Endothelial cell of umbilical vein (primary cell): ENCODE data around the gene DYRK1A. TPM values are rescaled to one million over a fixed set of nuclear protein-coding genes. Genes with fewer than 3 reads are reported as not detected.

ENCODE experiments used
- BruUV-seq: library from RNA; stranded (reverse); fragments of 400-500 nt; replicated peaks from 2 replicates; lab custom pipeline; 2021; lab: Mats Ljungman, UMichigan
- CTCF ChIA-PET: fragments of 300-600, 350-600 bp; sonication (Branson Sonifier 250); formaldehyde crosslinking; loops from one replicate; lab custom pipeline; 2021; ENCODE audit warnings: antibody characterized with exemption, inconsistent platforms; lab: Charles Lee
- POLR2A ChIA-PET: fragments of 300-600, 350-600 bp; sonication (Branson Sonifier 250); formaldehyde crosslinking; loops from one replicate; lab custom pipeline; 2021; ENCODE audit warnings: antibody characterized with exemption, inconsistent platforms; lab: Charles Lee
- DNase-seq: peaks from one replicate; pipeline ENCODE4 v3.0.0-alpha.2; 2011; ENCODE audit warnings: low read depth, low spot score
- FAIRE-seq: peaks from 2 replicates; lab custom pipeline; 2011; peaks lifted over from hg19 to GRCh38; lab: Jason Lieb, UNC
- H2AFZ ChIP-seq: 2 replicates; pipeline ENCODE4 v1.6.0; 2012; ENCODE audit warnings: low read depth, low read length, control low read depth, inconsistent platforms
- H3K27ac ChIP-seq: 2 replicates; pipeline ENCODE4 v1.5.1; 2011; ENCODE audit warnings: low read depth, mild to moderate bottlenecking, control low read depth, low read length, moderate library complexity; ENCODE audit not compliant: insufficient read depth
- H3K27me3 ChIP-seq, 2 experiments: 2 replicates each; pipeline versions ENCODE4 v1.6.0 to v1.6.1; 2011; ENCODE audit warnings: low read length in 2 of 2, mixed read lengths in 1 of 2; ENCODE audit not compliant: control insufficient read depth in 2 of 2, insufficient read depth in 2 of 2
- H3K36me3 ChIP-seq, 2 experiments: 2 replicates in 1 of 2; 3 replicates in 1 of 2; pipeline ENCODE4 v1.5.1; 2011; ENCODE audit warnings: low read length in 2 of 2, mild to moderate bottlenecking in 1 of 2, moderate library complexity in 1 of 2; ENCODE audit not compliant: control insufficient read depth in 2 of 2, insufficient read depth in 2 of 2; ENCODE audit errors: extremely low read depth in 1 of 2
- H3K4me1 ChIP-seq: 3 replicates; pipeline ENCODE4 v1.5.1; 2011; ENCODE audit warnings: mild to moderate bottlenecking, low read length; ENCODE audit not compliant: control insufficient read depth, insufficient read depth; ENCODE audit errors: extremely low read depth
- H3K4me2 ChIP-seq: 2 replicates; pipeline ENCODE4 v1.6.1; 2011; ENCODE audit warnings: low read length, control low read depth, mixed read lengths; ENCODE audit not compliant: insufficient read depth
- H3K4me3 ChIP-seq, 3 experiments: fragments of 200-600 bp in 1 of 3; sonication (generic), shearing (Covaris generic) in 1 of 3; replicated peaks in 1 of 3; 2 replicates each; pipeline ENCODE4 v1.5.1; 2011 to 2016; ENCODE audit warnings: control low read depth in 3 of 3, low read length in 3 of 3, mild to moderate bottlenecking in 2 of 3, inconsistent platforms in 1 of 3, low read depth in 1 of 3, moderate library complexity in 1 of 3; ENCODE audit not compliant: insufficient read depth in 1 of 3
- H3K79me2 ChIP-seq: 2 replicates; pipeline ENCODE4 v1.6.0; 2012; ENCODE audit warnings: low read length, inconsistent platforms; ENCODE audit not compliant: control insufficient read depth, insufficient read depth
- H3K9ac ChIP-seq: replicated peaks from 2 replicates; pipeline ENCODE3; 2011; ENCODE audit warnings: low read length, control low read depth; ENCODE audit not compliant: insufficient read depth; ENCODE audit errors: extremely low read depth
- H3K9me1 ChIP-seq: replicated peaks from 3 replicates; pipeline ENCODE4 v1.6.0; 2011; ENCODE audit warnings: mild to moderate bottlenecking, low read length; ENCODE audit not compliant: control insufficient read depth, insufficient read depth; ENCODE audit errors: extremely low read depth
- H3K9me3 ChIP-seq: replicated peaks from 2 replicates; pipeline ENCODE4 v1.5.1; 2012; ENCODE audit warnings: low read length, inconsistent platforms; ENCODE audit not compliant: control insufficient read depth, insufficient read depth
- H4K20me1 ChIP-seq: replicated peaks from 2 replicates; pipeline ENCODE3; 2011; ENCODE audit warnings: mild to moderate bottlenecking, low read length; ENCODE audit not compliant: control insufficient read depth, insufficient read depth; ENCODE audit errors: extremely low read depth
- CTCF ChIP-seq, 2 donors: IDR thresholded peaks; 1 replicate in 1 of 2; 2 replicates in 1 of 2; pipeline ENCODE4 v1.5.1; 2011; ENCODE audit warnings: low read length in 2 of 2, mild to moderate bottlenecking in 2 of 2, moderate library complexity in 2 of 2, control low read depth in 1 of 2, inconsistent platforms in 1 of 2, low read depth in 1 of 2; ENCODE audit not compliant: insufficient read depth in 1 of 2; ENCODE audit errors: extremely low read depth in 1 of 2
- EZH2 ChIP-seq: IDR thresholded peaks from 2 replicates; pipeline ENCODE4 v1.6.1; 2012; ENCODE audit warnings: borderline replicate concordance, low read depth, mild to moderate bottlenecking, moderate library complexity, low read length, inconsistent platforms; ENCODE audit not compliant: severe bottlenecking
- FOS ChIP-seq: IDR thresholded peaks from 2 replicates; pipeline ENCODE4 v1.6.1; 2011; ENCODE audit warnings: mild to moderate bottlenecking, low read length, moderate library complexity, borderline replicate concordance; ENCODE audit not compliant: insufficient read depth
- GATA2 ChIP-seq: IDR thresholded peaks from 2 replicates; pipeline ENCODE4 v1.7.0; 2011; ENCODE audit warnings: low read depth, mild to moderate bottlenecking, moderate library complexity, mixed read lengths, low read length; ENCODE audit not compliant: insufficient read length, insufficient read depth
- JUN ChIP-seq: IDR thresholded peaks from 2 replicates; pipeline ENCODE4 v1.6.1; 2011; ENCODE audit warnings: borderline replicate concordance, low read depth; ENCODE audit not compliant: insufficient read length, insufficient read depth
- MAX ChIP-seq: IDR thresholded peaks from 2 replicates; pipeline ENCODE4 v1.6.1; 2011; ENCODE audit not compliant: insufficient read depth, insufficient read length
- MYC ChIP-seq: IDR thresholded peaks from one replicate; pipeline ENCODE4 v1.6.1; 2011; ENCODE audit warnings: mild to moderate bottlenecking, low read depth, low read length
- POLR2A ChIP-seq: IDR thresholded peaks from 2 replicates; pipeline ENCODE4 v1.6.1; 2012; ENCODE audit warnings: low read depth, mild to moderate bottlenecking, control low read depth, low read length
- POLR2AphosphoS5 ChIP-seq: IDR thresholded peaks from 2 replicates; pipeline ENCODE4 v1.6.1; 2012; ENCODE audit warnings: low read depth, mild to moderate bottlenecking, control low read depth, low read length, moderate library complexity; ENCODE audit not compliant: insufficient read depth
- dilution Hi-C: fragments of 300-500 bp; cut with MboI; formaldehyde crosslinking; loops from one replicate; pipeline ENCODE4 v1.15.0; 2019; ENCODE audit warnings: low sequenced_read_pairs; ENCODE audit not compliant: extremely low pct_ligation_motif_present
- intact Hi-C: fragments of 100-400 bp; cut with micrococcal nuclease; formaldehyde crosslinking; loops from one replicate; pipeline ENCODE4 v1.10.0; 2022
- polyA plus RNA-seq, 4 experiments: library from polyadenylated mRNA; depleted of rRNA in 3 of 4; stranded (reverse) in 3 of 4; unstranded in 1 of 4; fragments of >200 nt; gene quantifications; 2 replicates each; pipeline versions ENCODE4 v1.2.1 to v1.2.3, GENCODE V29; 2011 to 2012; ENCODE audit warnings: missing spikeins in 1 of 4
- total RNA-seq: library from RNA; stranded (reverse); gene quantifications from 2 replicates; pipeline ENCODE4 v1.2.3, GENCODE V29; 2021

Gene DYRK1A
- total and polyA plus RNA-seq, 2 donors (not counting 3 experiments of a cell fraction or from before 2014, with no cell fraction given), result 51.8 to 53.7 TPM

- H3K9me3 ChIP-seq, result no peaks in the 10 kb centered on the region
- H3K36me3 ChIP-seq, result peaks cover 0 to 6% of the 10 kb centered on the region in 2 experiments
- POLR2A ChIA-PET, result no interaction called here
- BruUV-seq, result no TSS peak
- intact Hi-C loops (no loop called here), dilution Hi-C loops (no loop called here)
- FAIRE-seq (no peak), DNase-seq (peak; percentile 18)
- H2AFZ ChIP-seq, result no peak overlapping the region
- H3K4me1 ChIP-seq, result peaks cover 14% of the 10 kb centered on the region
- H3K79me2 ChIP-seq, result peaks cover 80% of the 10 kb centered on the region
- no peak overlapping the region for H3K4me2 ChIP-seq
- H3K4me3 ChIP-seq, result no peak overlapping the region
- no peaks in the 10 kb centered on the region for H4K20me1 ChIP-seq
- TF ChIP-seq POLR2AphosphoS5 (no peak), POLR2A (no peak), CTCF (IDR thresholded peaks at IDR 0.05; ENCODE audit: extremely low read depth in 1 of 2, insufficient read depth in 1 of 2, low read depth in 1 of 2, low read length in 2 of 2) (no peak), EZH2 (no peak), JUN (no peak), MYC (no peak), GATA2 (no peak), MAX (no peak), FOS (no peak)
- no peaks in the 10 kb centered on the region for H3K27me3 ChIP-seq
- no peak overlapping the region for H3K27ac ChIP-seq
- no peaks in the 10 kb centered on the region for H3K9me1 ChIP-seq
- H3K9ac ChIP-seq, result no peak overlapping the region
- CTCF ChIA-PET, result interaction anchor here (0.9 to 1.8 kb wide), 2 partner anchors 39 to 42 kb away, joined by 3 to 6 read pairs; no protein-coding TSS in a partner anchor
Measured at GRCh38 chr21:37424396-37424795, 57.8 kb downstream of the DYRK1A start.
